GM10266 (cell line): ENCODE data around the gene ZNF189.

Experiments used
- DNase-seq: peaks from one replicate; pipeline ENCODE4 v3.0.0; 2012; ENCODE audit errors: extremely low spot score
- CTCF ChIP-seq: IDR thresholded peaks from 2 replicates; pipeline ENCODE4 v1.5.1; 2012; ENCODE audit warnings: mild to moderate bottlenecking, low read depth; ENCODE audit not compliant: control insufficient read depth, insufficient read depth; ENCODE audit errors: missing control alignments

The ZNF189 gene

DNA sequence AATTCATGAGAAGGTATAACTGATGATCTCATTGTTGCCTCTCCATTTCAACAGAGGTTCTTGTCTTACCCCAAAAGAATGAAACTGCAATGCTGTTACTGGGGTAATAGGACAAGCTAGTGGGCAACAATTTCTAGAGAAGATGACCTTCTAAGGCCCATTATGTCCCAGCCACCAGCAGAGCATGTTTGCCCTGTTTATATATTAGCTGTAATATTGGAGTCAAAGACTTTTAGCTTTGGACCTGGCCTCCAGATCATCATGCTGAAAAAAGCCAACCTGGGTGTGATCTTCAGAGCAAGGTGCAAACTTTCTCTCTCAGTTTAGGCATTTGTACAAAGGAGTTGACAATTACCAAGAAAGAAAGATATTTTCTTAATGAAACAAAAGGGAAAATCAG lies 33.5 kb downstream of the ZNF189 start:
- TF ChIP-seq CTCF, result no peak
- DNase-seq, result no peak

GRCh38 chr9:101432740-101433139 lies 34.1 kb downstream of the ZNF189 start:
- TF ChIP-seq CTCF, result no peak
- DNase-seq, result no peak

- no peak for DNase-seq
- no peak for TF ChIP-seq CTCF
Measured at GRCh38 chr9:101433229-101433628, 34.6 kb downstream of the ZNF189 start.

GRCh38 chr9:101434998-101435397 lies 36.3 kb downstream of the ZNF189 start:
- no peak for DNase-seq
- no peak for TF ChIP-seq CTCF

DNA sequence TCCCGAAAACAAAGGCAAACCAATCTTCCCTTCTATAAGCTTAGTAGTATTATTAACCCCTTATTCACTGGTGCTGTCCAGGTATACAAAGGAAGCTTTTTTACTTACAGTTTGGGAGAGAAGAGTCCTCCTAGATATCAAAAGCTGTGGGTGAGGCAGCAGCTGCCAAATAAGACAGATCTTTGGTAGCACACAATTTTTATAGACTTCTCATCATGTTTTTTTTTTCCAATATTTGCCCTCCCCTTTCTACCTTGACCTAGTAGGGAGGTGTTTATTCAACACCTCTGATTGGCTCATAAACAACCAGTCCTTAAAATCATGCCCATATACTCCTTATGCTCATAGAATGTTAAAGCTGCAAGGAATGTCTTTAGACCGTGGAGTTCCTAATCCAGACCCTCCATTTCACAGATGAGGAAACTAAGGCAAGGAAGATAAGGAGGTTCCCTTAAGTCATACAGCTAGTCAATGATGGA lies 37.0 kb downstream of the ZNF189 start, which contains the start of gene ALDOB:
TSS of gene ALDOB (minus strand) at position 174 of the 479 bp plus-strand sequence. CDS start 4,887 bp downstream, outside the sequence.
- TF ChIP-seq CTCF, result no peak
- no peak for DNase-seq

GRCh38 chr9:101437806-101438232 lies 39.2 kb downstream of the ZNF189 start:
- DNase-seq, result no peak
- no peak for TF ChIP-seq CTCF

DNA sequence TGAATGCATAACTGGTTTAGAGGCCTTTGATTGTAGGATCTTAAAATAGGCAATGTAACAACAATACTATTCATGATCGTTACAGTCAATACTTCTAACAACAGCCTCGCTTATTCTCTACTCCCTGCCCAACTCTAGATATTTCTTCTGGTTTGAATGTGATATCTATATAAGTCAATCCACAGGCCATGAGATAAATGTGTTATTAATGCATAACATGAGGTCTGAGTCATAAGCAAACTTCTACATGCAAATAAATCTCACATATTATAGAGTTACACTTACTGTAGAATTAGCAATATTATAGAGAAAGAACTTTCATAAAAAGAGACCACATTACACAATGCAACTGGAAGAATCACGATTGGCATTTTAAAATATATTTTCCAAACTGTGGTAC lies 39.9 kb downstream of the ZNF189 start:
- no peak for TF ChIP-seq CTCF
- no peak for DNase-seq
